ENCODE data around the gene TAS2R60. TPM values are rescaled to one million over a fixed set of nuclear protein-coding genes. Genes with fewer than 3 reads are reported as not detected.
"Not testable (repeated sequence)": the region's sequence is repeated elsewhere in the genome, so short reads cannot be mapped to it uniquely, and the experiment has no call there.

Gene TAS2R60
- total RNA-seq, 1 donor from 2014 or later: not detected

DNA sequence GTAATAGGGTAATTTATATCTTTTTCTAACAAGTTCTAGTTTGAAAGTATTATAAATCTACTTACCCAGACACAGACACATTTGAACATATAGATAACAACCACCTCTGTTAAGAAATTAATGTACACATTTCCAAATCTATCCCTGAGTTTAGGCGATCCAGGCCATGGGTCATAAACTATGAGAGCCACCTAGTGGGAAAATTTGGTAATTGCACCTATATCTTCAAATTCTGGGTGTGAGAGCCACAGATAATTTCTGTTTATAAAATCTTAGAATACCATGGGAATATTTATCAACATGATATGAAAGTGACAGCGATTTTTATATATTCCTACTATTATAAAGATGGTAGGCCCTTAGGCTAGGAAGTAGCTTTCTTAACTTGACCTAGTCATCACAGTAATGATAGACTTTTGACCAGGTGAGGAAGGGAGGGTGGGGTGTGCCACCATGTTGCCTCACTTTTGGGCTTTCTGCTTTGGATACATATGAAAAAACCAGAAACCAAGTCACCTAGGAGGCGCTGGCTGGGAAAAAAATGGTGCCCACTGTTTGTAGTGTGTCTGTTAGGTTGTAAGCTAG is 26.6 kb upstream of the TAS2R60 start:
- DNase-seq (ENCODE audit: low spot score): no peak
- H3K27me3 Mint-ChIP-seq (ENCODE audit: low read depth): peaks cover 26% of the 10 kb centered on the region
- H3K9me3 Mint-ChIP-seq: no peaks in the 10 kb centered on the region
- no peak overlapping the region for H3K4me3 Mint-ChIP-seq (ENCODE audit: low read depth)
- no peaks in the 10 kb centered on the region for H3K36me3 Mint-ChIP-seq (ENCODE audit: low read depth)
- intact Hi-C loops (cut with micrococcal nuclease): loop anchor here (1.0 to 2.0 kb wide), 3 partner anchors 36 to 408 kb away; partner anchors contain the start of gene ZYX
- H3K4me1 Mint-ChIP-seq (ENCODE audit: low read depth): no peaks in the 10 kb centered on the region
- no peak overlapping the region for H3K27ac Mint-ChIP-seq

GRCh38 chr7:143417734-143418383 is 25.4 kb upstream of the TAS2R60 start:
- no peak overlapping the region for H3K27ac Mint-ChIP-seq
- no peak for DNase-seq (ENCODE audit: low spot score)
- no peaks in the 10 kb centered on the region for H3K9me3 Mint-ChIP-seq
- peaks cover 25% of the 10 kb centered on the region for H3K27me3 Mint-ChIP-seq (ENCODE audit: low read depth)
- H3K4me3 Mint-ChIP-seq (ENCODE audit: low read depth): no peak overlapping the region
- H3K4me1 Mint-ChIP-seq (ENCODE audit: low read depth): no peaks in the 10 kb centered on the region
- H3K36me3 Mint-ChIP-seq (ENCODE audit: low read depth): no peaks in the 10 kb centered on the region
- intact Hi-C loops (cut with micrococcal nuclease): loop anchor here (2.0 kb wide), 1 partner anchor 37 kb away; the partner anchor contains the start of gene ZYX

DNA sequence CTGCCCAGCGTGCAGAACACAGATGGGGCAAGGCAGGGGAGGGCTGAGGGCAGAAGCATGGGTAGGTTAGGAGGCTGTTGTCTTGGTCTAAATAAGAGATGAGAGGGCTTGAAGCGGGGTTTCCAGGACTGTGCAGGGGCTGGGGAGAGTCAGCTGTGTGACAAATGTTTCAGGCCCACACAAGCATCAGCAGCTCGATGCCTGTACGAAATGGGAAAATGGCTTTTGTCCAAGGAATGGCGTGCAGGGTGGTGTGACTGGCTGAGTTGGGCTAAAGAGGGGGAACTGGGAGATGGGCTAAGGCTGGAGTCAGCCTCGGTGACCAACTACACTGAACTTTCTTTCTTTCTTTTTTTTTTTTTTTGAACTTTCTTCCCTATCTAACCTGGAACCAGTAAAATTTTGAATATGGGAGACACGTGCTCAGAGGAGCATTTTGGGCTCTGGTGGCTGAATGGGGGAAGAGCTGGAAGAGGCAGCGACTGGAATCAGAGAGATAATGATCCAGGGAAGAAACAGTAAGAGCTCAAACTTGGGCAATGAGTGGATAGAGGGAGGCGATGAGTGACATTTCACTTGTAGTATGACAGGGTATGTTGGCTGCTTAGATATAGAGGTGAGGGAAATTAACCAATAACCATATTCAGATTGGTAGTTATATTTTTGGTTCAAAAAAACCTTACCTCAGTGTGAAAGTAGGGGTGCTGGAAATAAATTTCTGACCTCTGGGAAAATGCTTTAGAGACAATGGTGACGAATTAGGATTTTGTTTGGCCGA is 24.4 kb upstream of the TAS2R60 start:
- H3K4me1 Mint-ChIP-seq (ENCODE audit: low read depth): no peaks in the 10 kb centered on the region
- DNase-seq (ENCODE audit: low spot score): no peak

GRCh38 chr7:143419880-143420279 is 23.4 kb upstream of the TAS2R60 start:
- no peak for DNase-seq (ENCODE audit: low spot score)
- intact Hi-C loops (cut with micrococcal nuclease): no loop called here
- no peak overlapping the region for H3K4me3 Mint-ChIP-seq (ENCODE audit: low read depth)
- H3K9me3 Mint-ChIP-seq: no peaks in the 10 kb centered on the region
- no peaks in the 10 kb centered on the region for H3K36me3 Mint-ChIP-seq (ENCODE audit: low read depth)
- no peak overlapping the region for H3K27ac Mint-ChIP-seq
- peaks cover 21% of the 10 kb centered on the region for H3K27me3 Mint-ChIP-seq (ENCODE audit: low read depth)
- H3K4me1 Mint-ChIP-seq (ENCODE audit: low read depth): no peaks in the 10 kb centered on the region

More for the DNA sequence above, 24.4 kb upstream of the TAS2R60 start:
- no peaks in the 10 kb centered on the region for H3K9me3 Mint-ChIP-seq
- H3K27me3 Mint-ChIP-seq (ENCODE audit: low read depth): peaks cover 25% of the 10 kb centered on the region
- no peak overlapping the region for H3K27ac Mint-ChIP-seq
- intact Hi-C loops (cut with micrococcal nuclease): no loop called here
- H3K4me3 Mint-ChIP-seq (ENCODE audit: low read depth): no peak overlapping the region
- H3K36me3 Mint-ChIP-seq (ENCODE audit: low read depth): no peaks in the 10 kb centered on the region

DNA sequence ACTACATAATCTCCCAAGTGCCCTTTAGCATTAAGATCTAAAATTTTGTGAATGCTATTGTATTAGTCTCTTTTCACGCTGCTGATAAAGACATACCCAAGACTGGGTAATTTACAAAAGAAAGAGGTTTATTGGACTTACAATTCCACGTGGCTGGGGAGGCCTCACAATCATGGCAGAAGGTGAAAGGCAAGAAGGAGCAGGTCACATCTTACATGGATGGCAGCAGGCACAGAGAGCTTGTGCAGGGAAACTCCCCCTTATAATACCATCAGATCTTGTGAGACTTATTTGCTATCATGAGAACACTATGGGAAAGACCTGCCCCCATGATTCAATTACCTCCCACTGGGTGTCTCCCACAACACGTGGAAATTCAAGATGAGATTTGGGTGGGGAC is 22.6 kb upstream of the TAS2R60 start:
- H3K9me3 Mint-ChIP-seq; H3K27ac Mint-ChIP-seq; intact Hi-C loops (cut with micrococcal nuclease); H3K36me3 Mint-ChIP-seq (ENCODE audit: low read depth); DNase-seq (ENCODE audit: low spot score); H3K4me1 Mint-ChIP-seq (ENCODE audit: low read depth); H3K4me3 Mint-ChIP-seq (ENCODE audit: low read depth): not testable (repeated sequence)
- peaks cover 17% of the 10 kb centered on the region for H3K27me3 Mint-ChIP-seq (ENCODE audit: low read depth)

DNA sequence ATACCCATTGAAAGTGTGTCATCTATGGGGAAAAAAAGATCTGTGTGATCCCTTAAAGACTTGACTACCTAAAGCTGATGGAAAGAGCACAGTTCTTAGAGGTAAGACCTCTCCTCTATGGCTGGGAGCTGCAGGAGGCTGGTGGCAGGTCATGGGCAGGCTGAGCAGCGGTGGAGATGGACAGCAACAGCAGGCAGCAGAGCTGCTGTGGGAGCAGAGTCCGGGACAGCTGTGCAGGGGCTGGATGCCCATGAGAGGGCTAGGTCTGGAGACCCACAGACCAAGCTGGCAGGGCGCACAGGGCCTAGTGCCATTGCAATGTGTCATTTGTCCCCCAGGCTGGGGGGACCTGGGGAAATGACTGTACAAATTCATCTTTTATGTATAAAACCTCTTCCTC is 21.2 kb upstream of the TAS2R60 start:
- H3K9me3 Mint-ChIP-seq: no peaks in the 10 kb centered on the region
- H3K27me3 Mint-ChIP-seq (ENCODE audit: low read depth): peaks cover 12% of the 10 kb centered on the region
- no peak overlapping the region for H3K4me3 Mint-ChIP-seq (ENCODE audit: low read depth)
- H3K4me1 Mint-ChIP-seq (ENCODE audit: low read depth): peaks cover 5% of the 10 kb centered on the region
- no peak for DNase-seq (ENCODE audit: low spot score)
- no peak overlapping the region for H3K27ac Mint-ChIP-seq
- no peaks in the 10 kb centered on the region for H3K36me3 Mint-ChIP-seq (ENCODE audit: low read depth)
- intact Hi-C loops (cut with micrococcal nuclease): no loop called here

GRCh38 chr7:143424476-143424875 is 18.8 kb upstream of the TAS2R60 start:
- intact Hi-C loops (cut with micrococcal nuclease); H3K27me3 Mint-ChIP-seq (ENCODE audit: low read depth); H3K4me1 Mint-ChIP-seq (ENCODE audit: low read depth); H3K27ac Mint-ChIP-seq; H3K9me3 Mint-ChIP-seq; H3K4me3 Mint-ChIP-seq (ENCODE audit: low read depth); DNase-seq (ENCODE audit: low spot score); H3K36me3 Mint-ChIP-seq (ENCODE audit: low read depth): not testable (repeated sequence)

GRCh38 chr7:143426479-143427142 is 16.6 kb upstream of the TAS2R60 start:
- Mint-ChIP-seq H3K27ac (no peak overlapping the region), H3K36me3 (ENCODE audit: low read depth) (no peaks in the 10 kb centered on the region), H3K4me1 (ENCODE audit: low read depth) (peaks cover 5% of the 10 kb centered on the region), H3K9me3 (no peaks in the 10 kb centered on the region), H3K4me3 (ENCODE audit: low read depth) (no peak overlapping the region), H3K27me3 (ENCODE audit: low read depth) (peaks cover 4% of the 10 kb centered on the region)
- intact Hi-C loops (cut with micrococcal nuclease): no loop called here
- no peak for DNase-seq (ENCODE audit: low spot score)

- intact Hi-C loops (cut with micrococcal nuclease): no loop called here
- peaks cover 5% of the 10 kb centered on the region for H3K4me1 Mint-ChIP-seq (ENCODE audit: low read depth)
- no peak overlapping the region for H3K4me3 Mint-ChIP-seq (ENCODE audit: low read depth)
- H3K36me3 Mint-ChIP-seq (ENCODE audit: low read depth): no peaks in the 10 kb centered on the region
- no peaks in the 10 kb centered on the region for H3K9me3 Mint-ChIP-seq
- H3K27ac Mint-ChIP-seq: no peak overlapping the region
- no peak for DNase-seq (ENCODE audit: low spot score)
- peaks cover 9% of the 10 kb centered on the region for H3K27me3 Mint-ChIP-seq (ENCODE audit: low read depth)
Measured at GRCh38 chr7:143429770-143430698, 13.2 kb upstream of the TAS2R60 start.

DNA sequence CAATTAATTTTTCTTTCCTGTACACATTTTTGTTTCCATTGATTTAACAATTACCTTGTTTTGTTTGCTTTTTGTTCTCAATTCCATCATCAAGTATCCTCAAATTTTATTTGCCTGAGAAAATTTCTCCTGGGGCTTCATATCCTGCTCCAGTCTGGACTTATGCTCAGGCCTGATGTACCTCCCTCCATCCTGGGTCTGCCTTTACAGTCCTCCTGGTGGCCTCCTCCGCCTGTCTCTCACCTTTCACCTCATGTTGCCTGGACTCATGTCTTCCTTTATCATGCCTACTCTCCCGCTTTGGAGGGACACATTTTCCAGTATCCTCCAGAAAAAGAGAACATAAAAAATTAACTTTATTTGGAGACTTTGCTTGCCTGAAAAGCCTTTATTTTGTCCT is 12.1 kb upstream of the TAS2R60 start:
- Mint-ChIP-seq H3K27me3 (ENCODE audit: low read depth) (peaks cover 9% of the 10 kb centered on the region), H3K4me3 (ENCODE audit: low read depth) (no peak overlapping the region), H3K27ac (no peak overlapping the region), H3K4me1 (ENCODE audit: low read depth) (peaks cover 5% of the 10 kb centered on the region), H3K9me3 (no peaks in the 10 kb centered on the region), H3K36me3 (ENCODE audit: low read depth) (no peaks in the 10 kb centered on the region)
- DNase-seq (ENCODE audit: low spot score): no peak
- intact Hi-C loops (cut with micrococcal nuclease): no loop called here

- no peak for DNase-seq (ENCODE audit: low spot score)
- Mint-ChIP-seq H3K4me1 (ENCODE audit: low read depth) (peaks cover 9% of the 10 kb centered on the region), H3K27me3 (ENCODE audit: low read depth) (peaks cover 9% of the 10 kb centered on the region), H3K4me3 (ENCODE audit: low read depth) (no peak overlapping the region), H3K27ac (no peak overlapping the region), H3K9me3 (no peaks in the 10 kb centered on the region), H3K36me3 (ENCODE audit: low read depth) (no peaks in the 10 kb centered on the region)
- intact Hi-C loops (cut with micrococcal nuclease): no loop called here
Measured at GRCh38 chr7:143433759-143434158, 9.5 kb upstream of the TAS2R60 start.

DNA sequence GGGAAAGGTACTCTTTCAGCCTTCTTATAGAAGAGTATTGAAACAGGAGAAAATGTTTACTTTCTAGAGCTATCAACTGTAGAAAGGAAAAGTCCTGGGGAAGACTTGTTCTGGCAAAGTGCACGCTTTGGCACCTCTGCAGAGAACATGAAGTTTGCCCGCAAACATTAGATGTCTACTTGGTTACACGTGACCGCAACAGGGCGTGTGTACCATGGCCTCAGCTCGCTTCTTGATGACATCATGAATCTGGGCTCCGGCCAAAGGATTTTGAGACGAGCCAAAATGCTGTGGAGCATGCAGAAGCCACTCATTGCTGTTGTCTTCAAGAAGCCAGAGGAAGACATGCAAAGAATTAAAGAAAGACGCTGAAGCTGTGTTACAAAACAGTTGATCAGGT is 8.6 kb upstream of the TAS2R60 start:
- Mint-ChIP-seq H3K9me3 (no peaks in the 10 kb centered on the region), H3K27me3 (ENCODE audit: low read depth) (peaks cover 9% of the 10 kb centered on the region), H3K27ac (no peak overlapping the region), H3K4me3 (ENCODE audit: low read depth) (no peak overlapping the region), H3K4me1 (ENCODE audit: low read depth) (peaks cover 9% of the 10 kb centered on the region), H3K36me3 (ENCODE audit: low read depth) (no peaks in the 10 kb centered on the region)
- intact Hi-C loops (cut with micrococcal nuclease): no loop called here
- no peak for DNase-seq (ENCODE audit: low spot score)
